ENCODE measurements around the gene SF1. TPM values are rescaled to one million over a fixed set of nuclear protein-coding genes. Genes with fewer than 3 reads are reported as not detected.

SF1 gene
- total and polyA plus RNA-seq, 2 of the 8 experiments (the other 6 are each of a cell fraction or from before 2014, with no cell fraction given), result 72.7 to 353 TPM

DNA sequence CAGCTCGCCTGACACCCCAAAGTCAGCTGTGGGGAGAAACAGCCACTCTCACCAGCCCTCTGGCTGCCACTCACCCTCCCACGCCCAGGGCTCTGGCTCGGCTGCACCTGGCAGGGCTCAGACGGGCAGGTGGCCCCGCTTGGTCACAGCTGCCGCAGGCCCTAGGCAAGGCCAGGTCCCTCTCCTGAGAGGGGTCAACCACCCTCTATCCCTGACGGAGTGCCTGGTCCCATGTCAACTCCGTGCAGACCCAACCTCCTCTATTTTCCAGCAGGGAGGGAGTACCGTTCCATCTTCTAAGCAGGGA is 22.8 kb upstream of the SF1 start:
- Histone ChIP-seq H3K36me3 (ENCODE audit: control insufficient read depth in 2 of 4, insufficient read depth in 4 of 4, low read length in 3 of 4) (peaks cover 4 to 10% (median 6%) of the 10 kb centered on the region in 4 experiments; a peak in 4 of 8 replicates), H3K14ac (ENCODE audit: insufficient read length) (no peak overlapping the region), H2BK12ac (ENCODE audit: low read depth, low read length) (no peak overlapping the region), H3K27me3 (replicated peaks in 1 of 4; ENCODE audit: control insufficient read depth in 3 of 4, extremely low read depth in 1 of 4, insufficient read depth in 3 of 4, low read length in 3 of 4) (no peaks in the 10 kb centered on the region), H3K18ac (ENCODE audit: extremely low read depth, low read length) (no peak overlapping the region), H3K9me3 (ENCODE audit: insufficient read depth in 2 of 2, low read depth in 1 of 2, low read length in 1 of 2) (no peaks in the 10 kb centered on the region), H3K9ac (replicated peaks in 1 of 4; ENCODE audit: extremely low read depth in 1 of 4, low read depth in 3 of 4, low read length in 3 of 4) (no peak overlapping the region), H3K4me3 (ENCODE audit: extremely low read depth in 1 of 4, insufficient read depth in 2 of 4, low read depth in 3 of 4, low read length in 4 of 4) (no peak overlapping the region), H3K23me2 (ENCODE audit: low read depth, low read length) (peaks cover 8% of the 10 kb centered on the region; the same call in 1 of the 2 replicates), H3K23ac (ENCODE audit: insufficient read length) (no peak overlapping the region), H4K8ac (ENCODE audit: extremely low read depth, insufficient read depth, low read length) (no peak overlapping the region), H2AFZ (ENCODE audit: low read length) (no peak overlapping the region), H2AK5ac (ENCODE audit: low read depth, low read length) (no peak overlapping the region), H4K20me1 (replicated peaks in 1 of 2; ENCODE audit: control insufficient read depth in 1 of 2, insufficient read depth in 2 of 2, low read length in 2 of 2) (peaks cover 2 to 5% of the 10 kb centered on the region in 2 experiments), H3K56ac (replicated peaks; ENCODE audit: insufficient read length, low read depth, low read length) (no peak overlapping the region), H2BK5ac (ENCODE audit: low read depth, low read length) (no peak overlapping the region), H3K4ac (replicated peaks; ENCODE audit: insufficient read length, low read depth, low read length) (no peak overlapping the region), H4K91ac (replicated peaks; ENCODE audit: insufficient read length, low read length) (no peak overlapping the region), H3K79me2 (ENCODE audit: control insufficient read depth in 1 of 2, insufficient read depth in 2 of 2, low read length in 2 of 2) (no peaks in the 10 kb centered on the region), H3K79me1 (ENCODE audit: low read depth, low read length) (no peaks in the 10 kb centered on the region; the same call in 1 of the 2 replicates), H3K27ac (ENCODE audit: low read depth, low read length) (no peak overlapping the region), H2BK20ac (ENCODE audit: low read length) (no peak overlapping the region), H3K4me1 (replicated peaks in 1 of 4; ENCODE audit: control insufficient read depth in 3 of 4, insufficient read depth in 4 of 4, low read length in 3 of 4) (peaks cover 0 to 14% (median 5%) of the 10 kb centered on the region in 4 experiments; a peak in 5 of 7 replicates), H2BK15ac (ENCODE audit: low read length) (no peak overlapping the region), H2BK120ac (replicated peaks; ENCODE audit: low read depth, low read length) (no peak overlapping the region), H4K5ac (ENCODE audit: insufficient read length, low read depth, low read length) (no peak overlapping the region), H3K4me2 (ENCODE audit: insufficient read depth in 1 of 2, low read depth in 2 of 2, low read length in 2 of 2) (no peak overlapping the region)
- DNase-seq (ENCODE audit: low read depth in 1 of 2, low spot score in 2 of 2) (no peak), FAIRE-seq (no peak)
- ChIA-PET POLR2A (ENCODE audit: partially characterized antibody) (interaction anchor here (0.7 to 2.7 kb wide), 5 partner anchors 10 to 115 kb away, joined by 3 to 7 read pairs (median 4); no protein-coding TSS in a partner anchor), CTCF (ENCODE audit: partially characterized antibody) (interaction anchor here (1.2 to 4.4 kb wide), 4 partner anchors 10 to 48 kb away, joined by 4 to 21 read pairs (median 7); no protein-coding TSS in a partner anchor)
- 90% methylated on average over 8 of the region's 9 CpGs; no CpG with 5 or more reads in 1 of the 2 experiments for WGBS, 2 experiments (ENCODE audit: extremely low coverage in 1 of 2, insufficient coverage in 1 of 2, insufficient read length in 1 of 2, insufficient replicate concordance in 2 of 2, low coverage in 1 of 2, low lambda C conversion rate in 2 of 2, missing lambda C conversion rate in 1 of 2)
- TF ChIP-seq SIRT6 (IDR thresholded peaks at IDR 0.05; ENCODE audit: low read length) (no peak), TAF1 (IDR thresholded peaks at IDR 0.05; ENCODE audit: low read depth, low read length) (no peak), KDM5A (IDR thresholded peaks at IDR 0.05; ENCODE audit: low read length) (no peak), SIN3A (conservative IDR thresholded peaks at IDR 0.05 in 1 of 2, IDR thresholded peaks at IDR 0.05 in 1 of 2; ENCODE audit: low read depth in 1 of 2, low read length in 2 of 2) (no peak), CREB1 (IDR thresholded peaks at IDR 0.05) (no peak), EP300 (IDR thresholded peaks at IDR 0.05; ENCODE audit: borderline replicate concordance in 1 of 2, low read depth in 2 of 2, low read length in 2 of 2) (no peak), ATF2 (IDR thresholded peaks at IDR 0.05; ENCODE audit: low read length) (no peak), HDAC2 (IDR thresholded peaks at IDR 0.05; ENCODE audit: borderline replicate concordance in 1 of 2, low read depth in 2 of 2, low read length in 2 of 2) (no peak), SRF (IDR thresholded peaks at IDR 0.05; ENCODE audit: low read depth, low read length) (no peak), BRCA1 (IDR thresholded peaks at IDR 0.05; ENCODE audit: low read depth, low read length) (no peak), RXRA (IDR thresholded peaks at IDR 0.05; ENCODE audit: insufficient read depth, low read depth, low read length) (no peak)
- TF ChIP-seq, protein P1, sequence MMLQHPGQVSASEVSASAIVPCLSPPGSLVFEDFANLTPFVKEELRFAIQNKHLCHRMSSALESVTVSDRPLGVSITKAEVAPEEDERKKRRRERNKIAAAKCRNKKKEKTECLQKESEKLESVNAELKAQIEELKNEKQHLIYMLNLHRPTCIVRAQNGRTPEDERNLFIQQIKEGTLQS (IDR thresholded peaks at IDR 0.05; ENCODE audit: insufficient read depth, low read depth, low read length), result no peak

Data from H1 (cell line).